HG02840 (cell line): ENCODE measurements around the gene LZTFL1.
"Not testable (repeated sequence)": the region's sequence is repeated elsewhere in the genome, so short reads cannot be mapped to it uniquely, and the experiment has no call there.

Experiments
- ATAC-seq: cut with Tn5 transposase; IDR thresholded peaks from one replicate; pipeline ENCODE4 v1.9.1; 2021; ENCODE audit warnings: mild to moderate bottlenecking, moderate library complexity, moderate number of reproducible peaks; ENCODE audit not compliant: unreplicated experiment, low FRiP score

The LZTFL1 gene

GRCh38 chr3:45868213-45868612 is 26.3 kb upstream of the LZTFL1 start:
- no peak for ATAC-seq

- ATAC-seq, result no peak
Observed at GRCh38 chr3:45865563-45865962, 23.6 kb upstream of the LZTFL1 start.

GRCh38 chr3:45864760-45865519 is 23.0 kb upstream of the LZTFL1 start:
- ATAC-seq, result peak; percentile 57

- ATAC-seq, result peak; percentile 55
Observed at GRCh38 chr3:45861043-45861719, 19.3 kb upstream of the LZTFL1 start.

- no peak for ATAC-seq
Observed at GRCh38 chr3:45860481-45860880, 18.6 kb upstream of the LZTFL1 start.

- no peak for ATAC-seq
Observed at GRCh38 chr3:45858809-45859543, 17.1 kb upstream of the LZTFL1 start.

GRCh38 chr3:45857024-45857423 is 15.1 kb upstream of the LZTFL1 start:
- ATAC-seq, result not testable (repeated sequence)

GRCh38 chr3:45856323-45856722 is 14.4 kb upstream of the LZTFL1 start:
- not testable (repeated sequence) for ATAC-seq

GRCh38 chr3:45852828-45853227 is 10.9 kb upstream of the LZTFL1 start:
- ATAC-seq, result no peak

- ATAC-seq, result no peak
Observed at GRCh38 chr3:45848392-45848791, 6.5 kb upstream of the LZTFL1 start.

- ATAC-seq, result no peak
Observed at GRCh38 chr3:45844616-45845015, 2.7 kb upstream of the LZTFL1 start.

- ATAC-seq, result no peak
Observed at GRCh38 chr3:45842851-45843625, 1.1 kb upstream of the LZTFL1 start.

GRCh38 chr3:45841420-45841756 is 531 bp downstream of the LZTFL1 start:
- ATAC-seq, result peak; percentile 22

GRCh38 chr3:45838466-45838865 is 3.5 kb downstream of the LZTFL1 start:
- ATAC-seq, result no peak

GRCh38 chr3:45832699-45833098 is 9.2 kb downstream of the LZTFL1 start:
- no peak for ATAC-seq

GRCh38 chr3:45830121-45830520 is 11.8 kb downstream of the LZTFL1 start:
- no peak for ATAC-seq

- ATAC-seq, result no peak
Observed at GRCh38 chr3:45826908-45827307, 15.0 kb downstream of the LZTFL1 start.

- no peak for ATAC-seq
Observed at GRCh38 chr3:45826321-45826720, 15.6 kb downstream of the LZTFL1 start.

- ATAC-seq, result no peak
Observed at GRCh38 chr3:45821127-45821526, 20.8 kb downstream of the LZTFL1 start.

GRCh38 chr3:45819543-45819942 is 22.4 kb downstream of the LZTFL1 start:
- no peak for ATAC-seq
